ENCODE results near the gene ALDH1L1.

Gene ALDH1L1

GRCh38 chr3:126146525-126147146 is 33.8 kb downstream of the ALDH1L1 start:
- Histone ChIP-seq H3K9me3 (ENCODE audit: control extremely low read depth in 1 of 5, control insufficient read depth in 4 of 5, insufficient read depth in 2 of 5, low read depth in 1 of 5, low read length in 4 of 5) (no peaks in the 10 kb centered on the region), H3K4me3 (ENCODE audit: control insufficient read depth in 1 of 7, extremely low read depth in 1 of 7, insufficient read depth in 4 of 7, low read depth in 2 of 7, low read length in 6 of 7) (no peak overlapping the region), H3K4me1 (ENCODE audit: control extremely low read depth in 1 of 4, control insufficient read depth in 4 of 4, insufficient read depth in 4 of 4, low read length in 3 of 4) (no peaks in the 10 kb centered on the region), H3K36me3 (ENCODE audit: control insufficient read depth in 4 of 4, insufficient read depth in 4 of 4, low read length in 3 of 4) (no peaks in the 10 kb centered on the region), H3K27me3 (replicated peaks in 2 of 5; ENCODE audit: control insufficient read depth in 4 of 5, insufficient read depth in 5 of 5, low read length in 4 of 5) (peaks cover 4 to 17% (median 5%) of the 10 kb centered on the region in 5 experiments), H3K27ac (ENCODE audit: insufficient read depth in 1 of 2, low read depth in 1 of 2, low read length in 2 of 2, poor library complexity in 1 of 2, severe bottlenecking in 2 of 2) (no peak overlapping the region)
- no peak for DNase-seq
- 94% methylated on average over 6 of the region's 6 CpGs for WGBS (ENCODE audit: insufficient coverage)
- ChIA-PET POLR2A (no interaction called here), CTCF (interaction anchor here (0.7 to 1.0 kb wide), 2 partner anchors 25 to 246 kb away, joined by 3 read pairs; no protein-coding TSS in a partner anchor)

DNA sequence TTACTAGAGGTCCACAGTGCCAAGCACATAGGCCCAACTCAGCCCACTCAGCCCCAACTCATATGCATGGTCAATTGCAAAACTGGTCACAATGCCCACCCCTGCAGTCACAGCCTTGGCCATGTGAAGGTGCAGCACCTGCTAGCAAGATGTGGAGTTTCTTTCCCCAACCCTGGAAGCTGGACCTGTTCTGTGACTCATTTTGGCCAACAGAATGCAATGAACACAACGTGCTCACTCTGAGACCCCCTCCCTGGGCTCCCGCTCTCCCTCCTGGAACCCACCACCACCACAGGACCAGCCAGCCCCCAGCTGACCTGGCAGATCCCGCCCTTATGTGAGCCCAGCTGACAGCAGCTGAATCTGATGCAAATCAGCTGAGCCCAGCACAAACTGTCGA is 34.4 kb downstream of the ALDH1L1 start:
- no CpG with 5 or more reads among the region's 4 CpGs for WGBS (ENCODE audit: insufficient coverage)
- DNase-seq: no peak
- peaks cover 4 to 20% (median 6%) of the 10 kb centered on the region in 5 experiments for H3K27me3 ChIP-seq (replicated peaks in 2 of 5; ENCODE audit: control insufficient read depth in 4 of 5, insufficient read depth in 5 of 5, low read length in 4 of 5)
- H3K27ac ChIP-seq (ENCODE audit: insufficient read depth in 1 of 2, low read depth in 1 of 2, low read length in 2 of 2, poor library complexity in 1 of 2, severe bottlenecking in 2 of 2): no peak overlapping the region
- no peaks in the 10 kb centered on the region for H3K4me1 ChIP-seq (ENCODE audit: control extremely low read depth in 1 of 4, control insufficient read depth in 4 of 4, insufficient read depth in 4 of 4, low read length in 3 of 4)
- no peak overlapping the region for H3K4me3 ChIP-seq (ENCODE audit: control insufficient read depth in 1 of 7, extremely low read depth in 1 of 7, insufficient read depth in 4 of 7, low read depth in 2 of 7, low read length in 6 of 7)
- H3K36me3 ChIP-seq (ENCODE audit: control insufficient read depth in 4 of 4, insufficient read depth in 4 of 4, low read length in 3 of 4): no peaks in the 10 kb centered on the region
- H3K9me3 ChIP-seq (ENCODE audit: control extremely low read depth in 1 of 5, control insufficient read depth in 4 of 5, insufficient read depth in 2 of 5, low read depth in 1 of 5, low read length in 4 of 5): no peaks in the 10 kb centered on the region
- CTCF ChIA-PET: interaction anchor here (0.7 kb wide), 1 partner anchor 25 kb away, joined by 3 read pairs; no protein-coding TSS in a partner anchor
- POLR2A ChIA-PET: no interaction called here

- POLR2A ChIA-PET: no interaction called here
- no CpG with 5 or more reads among the region's 3 CpGs for WGBS (ENCODE audit: insufficient coverage)
- CTCF ChIA-PET: no interaction called here
These were observed 37.7 kb downstream of the ALDH1L1 start for GRCh38 chr3:126142652-126143051.

DNA sequence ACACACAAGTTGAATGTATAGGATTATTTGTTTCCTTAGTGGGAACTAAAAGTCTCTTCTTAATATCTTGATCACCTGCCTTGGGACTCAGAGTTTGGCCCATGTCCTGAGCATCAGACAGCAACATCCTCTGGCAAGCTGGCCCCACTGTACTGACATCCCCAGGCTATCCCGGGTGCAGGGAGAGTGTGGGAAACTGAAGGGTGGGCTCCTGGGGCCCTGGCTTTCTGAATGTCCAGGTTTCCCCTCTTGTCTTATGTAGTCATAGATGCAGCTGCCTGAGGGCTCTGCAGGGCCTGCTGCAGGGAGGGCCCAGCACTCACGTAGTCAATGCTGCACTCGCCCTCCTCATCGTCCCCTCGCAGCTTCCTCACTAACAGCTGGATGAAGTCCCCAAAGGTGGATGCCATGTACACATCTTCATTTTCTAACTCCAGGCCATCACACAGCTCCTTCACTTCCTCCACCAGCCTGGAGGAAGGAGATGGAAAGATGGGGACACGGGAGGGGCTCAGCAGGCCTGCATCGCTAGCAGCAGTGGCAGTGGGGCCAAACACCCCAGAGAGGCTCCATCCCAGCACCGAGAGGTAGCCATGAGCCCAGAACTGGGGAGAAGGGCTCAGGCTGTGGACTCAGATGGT is 42.8 kb downstream of the ALDH1L1 start:
- CTCF ChIA-PET: interaction anchor here (0.6 to 2.2 kb wide), 2 partner anchors 13 to 76 kb away, joined by 3 to 8 read pairs; no protein-coding TSS in a partner anchor
- 97% methylated on average over 6 of the region's 8 CpGs for WGBS (ENCODE audit: insufficient coverage)
- POLR2A ChIA-PET: no interaction called here
- Histone ChIP-seq H3K4me3 (ENCODE audit: control insufficient read depth in 1 of 7, extremely low read depth in 1 of 7, insufficient read depth in 4 of 7, low read depth in 2 of 7, low read length in 6 of 7) (no peak overlapping the region), H3K27ac (ENCODE audit: insufficient read depth in 1 of 2, low read depth in 1 of 2, low read length in 2 of 2, poor library complexity in 1 of 2, severe bottlenecking in 2 of 2) (no peak overlapping the region), H3K9me3 (ENCODE audit: control extremely low read depth in 1 of 5, control insufficient read depth in 4 of 5, insufficient read depth in 2 of 5, low read depth in 1 of 5, low read length in 4 of 5) (no peaks in the 10 kb centered on the region), H3K27me3 (replicated peaks in 2 of 5; ENCODE audit: control insufficient read depth in 4 of 5, insufficient read depth in 5 of 5, low read length in 4 of 5) (peaks cover 0 to 29% (median 3%) of the 10 kb centered on the region in 5 experiments), H3K36me3 (ENCODE audit: control insufficient read depth in 4 of 4, insufficient read depth in 4 of 4, low read length in 3 of 4) (no peaks in the 10 kb centered on the region), H3K4me1 (ENCODE audit: control extremely low read depth in 1 of 4, control insufficient read depth in 4 of 4, insufficient read depth in 4 of 4, low read length in 3 of 4) (peaks cover 0 to 3% (median 0%) of the 10 kb centered on the region in 4 experiments)
- DNase-seq: no peak

More at GRCh38 chr3:126142652-126143051, 37.7 kb downstream of the ALDH1L1 start:
- Histone ChIP-seq H3K36me3 (ENCODE audit: control insufficient read depth in 4 of 4, insufficient read depth in 4 of 4, low read length in 3 of 4) (no peaks in the 10 kb centered on the region), H3K27ac (ENCODE audit: insufficient read depth in 1 of 2, low read depth in 1 of 2, low read length in 2 of 2, poor library complexity in 1 of 2, severe bottlenecking in 2 of 2) (no peak overlapping the region), H3K4me1 (ENCODE audit: control extremely low read depth in 1 of 4, control insufficient read depth in 4 of 4, insufficient read depth in 4 of 4, low read length in 3 of 4) (no peaks in the 10 kb centered on the region), H3K4me3 (ENCODE audit: control insufficient read depth in 1 of 7, extremely low read depth in 1 of 7, insufficient read depth in 4 of 7, low read depth in 2 of 7, low read length in 6 of 7) (no peak overlapping the region), H3K9me3 (ENCODE audit: control extremely low read depth in 1 of 5, control insufficient read depth in 4 of 5, insufficient read depth in 2 of 5, low read depth in 1 of 5, low read length in 4 of 5) (no peaks in the 10 kb centered on the region), H3K27me3 (replicated peaks in 2 of 5; ENCODE audit: control insufficient read depth in 4 of 5, insufficient read depth in 5 of 5, low read length in 4 of 5) (peaks cover 2 to 38% (median 6%) of the 10 kb centered on the region in 5 experiments)
- DNase-seq: no peak

DNA sequence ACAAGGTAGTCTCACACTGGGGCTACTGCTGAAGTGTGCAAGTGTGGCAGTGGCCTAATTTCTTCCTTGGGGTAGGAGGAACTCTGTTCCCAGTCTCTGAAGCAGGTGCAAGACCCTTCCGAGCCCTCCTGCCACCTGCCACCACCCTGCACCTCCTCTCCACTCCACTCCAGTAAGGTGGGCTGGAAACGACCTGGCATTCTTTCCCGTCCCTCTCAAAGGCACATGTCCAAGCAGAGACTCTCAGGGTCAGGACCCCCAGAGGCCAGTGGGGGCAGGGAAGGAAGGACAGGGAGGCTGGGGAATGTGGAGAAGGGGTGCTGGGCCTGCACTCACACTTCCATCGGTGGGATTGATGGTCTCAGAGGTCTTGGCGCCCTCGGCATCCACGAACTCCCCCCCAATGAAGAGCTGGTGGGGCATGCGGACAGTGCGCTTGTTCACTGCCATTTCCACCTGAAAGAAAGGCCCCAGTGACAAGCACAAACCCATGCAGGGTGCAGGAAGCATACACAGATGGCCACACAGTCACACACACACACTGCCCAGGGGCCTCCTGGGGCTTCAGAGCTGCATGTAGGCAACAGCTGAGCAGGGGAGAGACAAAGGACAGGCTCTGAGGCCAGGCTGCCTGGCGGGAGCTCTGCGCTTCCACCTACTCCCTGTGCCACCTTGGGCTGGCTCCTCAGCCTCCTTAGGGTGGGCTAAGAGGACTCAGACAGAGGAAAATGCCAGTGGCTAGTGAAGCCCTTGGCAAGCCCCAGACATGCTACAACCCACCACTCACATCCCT is 43.8 kb downstream of the ALDH1L1 start:
- no peaks in the 10 kb centered on the region for H3K9me3 ChIP-seq (ENCODE audit: control extremely low read depth in 1 of 5, control insufficient read depth in 4 of 5, insufficient read depth in 2 of 5, low read depth in 1 of 5, low read length in 4 of 5)
- H3K4me3 ChIP-seq (ENCODE audit: control insufficient read depth in 1 of 7, extremely low read depth in 1 of 7, insufficient read depth in 4 of 7, low read depth in 2 of 7, low read length in 6 of 7): no peak overlapping the region
- POLR2A ChIA-PET: no interaction called here
- peaks cover 0 to 3% (median 0%) of the 10 kb centered on the region in 4 experiments for H3K4me1 ChIP-seq (ENCODE audit: control extremely low read depth in 1 of 4, control insufficient read depth in 4 of 4, insufficient read depth in 4 of 4, low read length in 3 of 4)
- CTCF ChIA-PET: interaction anchor here (0.6 to 2.2 kb wide), 2 partner anchors 14 to 77 kb away, joined by 3 to 8 read pairs; no protein-coding TSS in a partner anchor
- no peaks in the 10 kb centered on the region for H3K36me3 ChIP-seq (ENCODE audit: control insufficient read depth in 4 of 4, insufficient read depth in 4 of 4, low read length in 3 of 4)
- no peak for DNase-seq
- 98% methylated on average over 9 of the region's 11 CpGs for WGBS (ENCODE audit: insufficient coverage)
- H3K27me3 ChIP-seq (replicated peaks in 2 of 5; ENCODE audit: control insufficient read depth in 4 of 5, insufficient read depth in 5 of 5, low read length in 4 of 5): peaks cover 0 to 24% (median 3%) of the 10 kb centered on the region in 5 experiments
- H3K27ac ChIP-seq (ENCODE audit: insufficient read depth in 1 of 2, low read depth in 1 of 2, low read length in 2 of 2, poor library complexity in 1 of 2, severe bottlenecking in 2 of 2): no peak overlapping the region

GRCh38 chr3:126135406-126136076 is 44.8 kb downstream of the ALDH1L1 start:
- Histone ChIP-seq H3K27me3 (replicated peaks in 2 of 5; ENCODE audit: control insufficient read depth in 4 of 5, insufficient read depth in 5 of 5, low read length in 4 of 5) (peaks cover 0 to 15% (median 3%) of the 10 kb centered on the region in 5 experiments), H3K36me3 (ENCODE audit: control insufficient read depth in 4 of 4, insufficient read depth in 4 of 4, low read length in 3 of 4) (no peaks in the 10 kb centered on the region), H3K27ac (ENCODE audit: insufficient read depth in 1 of 2, low read depth in 1 of 2, low read length in 2 of 2, poor library complexity in 1 of 2, severe bottlenecking in 2 of 2) (no peak overlapping the region), H3K4me3 (ENCODE audit: control insufficient read depth in 1 of 7, extremely low read depth in 1 of 7, insufficient read depth in 4 of 7, low read depth in 2 of 7, low read length in 6 of 7) (no peak overlapping the region), H3K4me1 (ENCODE audit: control extremely low read depth in 1 of 4, control insufficient read depth in 4 of 4, insufficient read depth in 4 of 4, low read length in 3 of 4) (peaks cover 0 to 3% (median 0%) of the 10 kb centered on the region in 4 experiments), H3K9me3 (ENCODE audit: control extremely low read depth in 1 of 5, control insufficient read depth in 4 of 5, insufficient read depth in 2 of 5, low read depth in 1 of 5, low read length in 4 of 5) (no peaks in the 10 kb centered on the region)
- no peak for DNase-seq
- ChIA-PET POLR2A (no interaction called here), CTCF (interaction anchor here (1.5 to 5.6 kb wide), 6 partner anchors 11 to 1413 kb away, joined by 4 to 69 read pairs (median 9); partner anchors contain the start of gene CFAP100)
- WGBS (ENCODE audit: insufficient coverage): 97% methylated on average over 12 of the region's 15 CpGs
